ENCODE measurements around the gene RIT2. TPM values are rescaled to one million over a fixed set of nuclear protein-coding genes. Genes with fewer than 3 reads are reported as not detected.

RIT2 gene
- total and polyA plus RNA-seq, 9 donors, result not detected

DNA sequence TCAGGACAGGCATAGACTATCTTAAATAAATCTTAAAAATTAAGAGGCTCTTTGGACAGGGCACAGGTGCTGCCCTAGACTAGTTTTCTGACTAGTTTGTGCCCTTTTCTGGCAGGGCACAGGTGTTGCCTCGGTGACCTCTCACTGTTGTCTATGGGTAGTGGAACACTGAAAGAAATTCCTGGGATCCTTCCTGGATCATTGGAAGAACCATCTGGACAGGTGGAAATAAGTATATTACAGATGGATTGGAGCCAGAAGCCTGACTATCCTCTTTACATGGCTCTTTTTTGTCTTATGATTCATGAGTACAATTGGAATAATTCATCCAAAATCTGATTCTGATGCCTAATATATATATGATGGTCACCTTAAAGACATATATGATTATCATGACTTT is 286.6 kb downstream of the RIT2 start:
- Histone ChIP-seq H3K27me3 (no peaks in the 10 kb centered on the region), H3K36me3 (no peaks in the 10 kb centered on the region), H3K27ac (no peak overlapping the region), H3K4me3 (no peak overlapping the region), H3K9me3 (no peaks in the 10 kb centered on the region), H3K4me1 (ENCODE audit: insufficient read depth) (no peaks in the 10 kb centered on the region)
- WGBS, 3 donors, result 96 to 100% (median 97%) methylated on average over 1 of the region's 1 CpG
- DNase-seq, result no peak
- no peak for TF ChIP-seq EP300 (IDR thresholded peaks at IDR 0.05)
- TF ChIP-seq, protein P1, sequence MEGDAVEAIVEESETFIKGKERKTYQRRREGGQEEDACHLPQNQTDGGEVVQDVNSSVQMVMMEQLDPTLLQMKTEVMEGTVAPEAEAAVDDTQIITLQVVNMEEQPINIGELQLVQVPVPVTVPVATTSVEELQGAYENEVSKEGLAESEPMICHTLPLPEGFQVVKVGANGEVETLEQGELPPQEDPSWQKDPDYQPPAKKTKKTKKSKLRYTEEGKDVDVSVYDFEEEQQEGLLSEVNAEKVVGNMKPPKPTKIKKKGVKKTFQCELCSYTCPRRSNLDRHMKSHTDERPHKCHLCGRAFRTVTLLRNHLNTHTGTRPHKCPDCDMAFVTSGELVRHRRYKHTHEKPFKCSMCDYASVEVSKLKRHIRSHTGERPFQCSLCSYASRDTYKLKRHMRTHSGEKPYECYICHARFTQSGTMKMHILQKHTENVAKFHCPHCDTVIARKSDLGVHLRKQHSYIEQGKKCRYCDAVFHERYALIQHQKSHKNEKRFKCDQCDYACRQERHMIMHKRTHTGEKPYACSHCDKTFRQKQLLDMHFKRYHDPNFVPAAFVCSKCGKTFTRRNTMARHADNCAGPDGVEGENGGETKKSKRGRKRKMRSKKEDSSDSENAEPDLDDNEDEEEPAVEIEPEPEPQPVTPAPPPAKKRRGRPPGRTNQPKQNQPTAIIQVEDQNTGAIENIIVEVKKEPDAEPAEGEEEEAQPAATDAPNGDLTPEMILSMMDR (IDR thresholded peaks at IDR 0.05), result no peak
- TF ChIP-seq POLR2A (IDR thresholded peaks at IDR 0.05), result no peak
- intact Hi-C loops (cut with DNase I), result loop anchor here in 1 of 4 donors (2.0 kb wide), 1 partner anchor 36 kb away; no protein-coding TSS in a partner anchor

DNA sequence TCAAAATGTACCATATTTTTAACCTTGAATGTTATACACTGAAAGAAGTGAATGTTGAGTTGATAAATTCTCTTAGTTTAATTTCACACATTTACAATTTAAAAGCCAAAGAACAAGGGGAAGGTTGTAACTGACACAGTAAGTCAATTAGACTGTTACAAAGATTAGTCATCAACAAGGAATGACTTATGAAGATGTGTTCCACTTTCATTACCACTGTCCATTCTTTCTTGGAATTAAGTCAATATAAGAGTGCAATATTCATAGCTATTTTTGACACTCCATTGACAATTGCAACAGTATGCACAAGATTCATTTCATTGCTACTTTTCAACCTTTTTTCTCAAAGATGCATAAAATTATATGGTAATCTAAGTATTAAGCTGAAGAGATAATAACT is 291.3 kb downstream of the RIT2 start:
- H3K4me1 ChIP-seq (ENCODE audit: insufficient read depth), result no peaks in the 10 kb centered on the region
- no peaks in the 10 kb centered on the region for H3K9me3 ChIP-seq
- no peaks in the 10 kb centered on the region for H3K36me3 ChIP-seq
- intact Hi-C loops (cut with DNase I), result no loop called here
- no peak overlapping the region for H3K27ac ChIP-seq
- H3K27me3 ChIP-seq, result no peaks in the 10 kb centered on the region
- DNase-seq, result no peak
- no peak for TF ChIP-seq EP300 (IDR thresholded peaks at IDR 0.05)
- TF ChIP-seq, protein P1 (IDR thresholded peaks at IDR 0.05), result no peak
- no peak for TF ChIP-seq POLR2A (IDR thresholded peaks at IDR 0.05)
- no peak overlapping the region for H3K4me3 ChIP-seq

DNA sequence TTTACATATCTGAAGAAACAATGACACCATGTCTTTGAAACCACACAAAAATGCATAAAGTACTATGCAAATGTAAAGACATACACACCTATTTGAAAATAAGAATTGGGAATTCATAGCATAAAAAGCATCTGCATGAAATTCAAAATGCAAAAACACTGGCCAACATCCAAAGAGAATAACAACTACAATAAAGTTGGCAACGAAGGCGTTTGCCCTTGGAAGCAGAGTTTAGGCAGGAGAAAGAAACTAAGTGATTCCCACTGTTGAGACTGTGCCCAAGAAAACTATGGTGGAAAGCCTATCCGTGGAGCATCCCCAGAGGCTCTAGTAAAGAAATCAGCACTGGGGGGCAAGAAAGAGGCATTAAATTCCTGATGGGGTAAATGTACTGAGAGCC is 292.8 kb downstream of the RIT2 start:
- TF ChIP-seq POLR2A (IDR thresholded peaks at IDR 0.05) (no peak), EP300 (IDR thresholded peaks at IDR 0.05) (no peak)
- TF ChIP-seq, protein P1 (IDR thresholded peaks at IDR 0.05), result no peak
- 23 to 38% (median 28%) methylated on average over 3 of the region's 3 CpGs for WGBS, 3 donors
- no peak for DNase-seq
- Histone ChIP-seq H3K4me1 (ENCODE audit: insufficient read depth) (no peaks in the 10 kb centered on the region), H3K27me3 (no peaks in the 10 kb centered on the region), H3K9me3 (no peaks in the 10 kb centered on the region), H3K4me3 (no peak overlapping the region), H3K36me3 (no peaks in the 10 kb centered on the region), H3K27ac (no peak overlapping the region)
- intact Hi-C loops (cut with DNase I), result no loop called here

DNA sequence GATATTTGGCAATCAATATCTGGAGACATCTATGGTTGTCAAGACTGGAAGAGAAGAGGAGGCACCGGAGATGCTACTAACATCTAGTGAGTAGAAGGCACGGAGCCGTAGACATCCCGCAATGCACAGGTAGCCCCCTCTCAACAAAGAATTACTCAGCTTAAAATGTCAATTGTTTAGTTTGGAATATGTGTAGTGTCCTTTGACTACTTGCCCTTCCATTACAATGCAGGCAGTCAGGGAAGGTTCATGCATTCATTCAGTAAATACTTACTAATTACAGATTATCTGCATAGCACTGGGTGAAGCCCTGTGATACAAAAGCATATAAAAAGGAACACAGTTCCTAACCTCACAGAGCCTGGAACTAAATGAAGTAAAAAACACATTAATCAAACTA is 294.0 kb downstream of the RIT2 start:
- Histone ChIP-seq H3K36me3 (no peaks in the 10 kb centered on the region), H3K27ac (no peak overlapping the region), H3K9me3 (no peaks in the 10 kb centered on the region), H3K27me3 (no peaks in the 10 kb centered on the region), H3K4me1 (ENCODE audit: insufficient read depth) (no peaks in the 10 kb centered on the region), H3K4me3 (no peak overlapping the region)
- TF ChIP-seq POLR2A (IDR thresholded peaks at IDR 0.05), result no peak
- TF ChIP-seq EP300 (IDR thresholded peaks at IDR 0.05), result no peak
- TF ChIP-seq, protein P1 (IDR thresholded peaks at IDR 0.05), result no peak
- DNase-seq, result no peak
- 96 to 97% (median 96%) methylated on average over 4 of the region's 4 CpGs for WGBS, 3 donors
- intact Hi-C loops (cut with DNase I), result no loop called here

DNA sequence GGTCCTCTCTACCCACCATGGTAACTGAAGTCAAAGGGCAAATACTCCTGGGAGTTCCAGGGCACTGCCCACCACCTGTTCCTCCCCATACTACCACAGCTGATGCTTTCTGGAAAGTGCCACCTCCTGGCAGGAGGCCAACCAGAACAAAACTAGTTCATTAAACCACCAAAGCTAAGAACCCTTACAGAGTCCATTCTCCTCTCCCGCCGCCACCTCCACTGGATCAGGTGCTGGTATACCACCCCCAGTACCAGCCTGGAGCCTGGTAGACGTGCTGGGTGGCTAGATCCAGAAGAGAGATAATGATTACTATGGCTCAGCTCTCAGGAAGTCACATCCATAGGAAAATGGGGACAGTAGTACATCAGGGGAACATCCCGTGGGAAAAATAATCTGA is 300.9 kb downstream of the RIT2 start:
- intact Hi-C loops (cut with DNase I), result no loop called here
- TF ChIP-seq, protein P1 (IDR thresholded peaks at IDR 0.05), result no peak
- TF ChIP-seq EP300 (IDR thresholded peaks at IDR 0.05) (no peak), POLR2A (IDR thresholded peaks at IDR 0.05) (no peak)
- WGBS, 3 donors, result 89 to 95% (median 92%) methylated on average over 4 of the region's 4 CpGs
- no peaks in the 10 kb centered on the region for H3K4me1 ChIP-seq (ENCODE audit: insufficient read depth)
- H3K27me3 ChIP-seq, result no peaks in the 10 kb centered on the region
- H3K36me3 ChIP-seq, result no peaks in the 10 kb centered on the region
- no peak for DNase-seq
- no peak overlapping the region for H3K27ac ChIP-seq
- H3K9me3 ChIP-seq, result no peaks in the 10 kb centered on the region
- H3K4me3 ChIP-seq, result no peak overlapping the region

Data from ovary (tissue), 9 donors.